Measurements from ENCODE around the gene SGCD. TPM values are rescaled to one million over a fixed set of nuclear protein-coding genes. Genes with fewer than 3 reads are reported as not detected.

SGCD gene
- total RNA-seq, 1 experiment from 2014 or later = not detected

DNA sequence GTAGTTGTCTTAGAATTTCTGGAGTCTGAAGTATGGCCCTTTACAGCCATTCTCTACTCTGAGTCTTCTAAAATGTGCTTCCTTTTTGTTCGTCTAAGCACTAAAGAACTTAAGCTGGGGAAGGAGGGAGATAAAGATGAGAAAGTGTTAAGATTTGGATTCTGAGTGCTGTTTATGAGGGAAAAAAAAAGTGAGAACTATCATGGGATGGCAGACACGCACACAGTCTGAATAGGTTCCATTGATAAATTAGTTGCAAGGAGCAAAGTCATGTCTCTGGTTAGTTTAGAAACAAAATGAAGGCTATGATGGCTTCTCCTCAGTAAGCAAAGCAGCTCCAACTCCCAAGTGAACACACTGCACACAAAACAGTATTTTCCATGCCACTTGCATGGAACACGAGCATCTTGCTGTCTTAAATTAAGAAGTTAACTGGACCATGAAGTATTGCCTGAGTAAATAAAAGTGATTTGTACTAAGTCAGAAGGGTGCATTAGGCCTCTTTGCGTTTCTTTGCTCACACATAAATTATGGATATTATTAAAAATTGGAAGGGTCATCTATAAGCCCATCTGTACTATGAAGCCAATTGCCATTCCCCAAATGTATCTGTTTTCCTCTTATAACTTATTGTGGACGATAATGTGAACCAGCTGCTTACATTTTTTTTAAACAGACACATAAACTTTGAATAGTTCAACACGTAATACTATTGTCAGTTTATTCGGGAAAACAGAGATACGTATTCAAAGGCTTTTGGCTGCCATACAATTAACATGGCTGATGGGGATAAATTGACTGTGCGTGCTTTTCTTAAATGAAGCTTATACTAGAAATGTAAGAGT, 199.3 kb downstream of the SGCD start:
- no peaks in the 10 kb centered on the region for H3K79me2 ChIP-seq (ENCODE audit: insufficient read depth, low read length)
- POLR2A ChIA-PET = no interaction called here
- no peaks in the 10 kb centered on the region for H3K4me1 ChIP-seq (ENCODE audit: control insufficient read depth in 1 of 2, insufficient read depth in 2 of 2, low read length in 2 of 2)
- no peak overlapping the region for H3K4me3 ChIP-seq (replicated peaks in 1 of 2; ENCODE audit: low read depth in 1 of 2, low read length in 2 of 2)
- CTCF ChIA-PET = no interaction called here
- H3K9ac ChIP-seq (ENCODE audit: low read length) = no peak overlapping the region
- DNase-seq (ENCODE audit: low read depth, low spot score) (no peak), ATAC-seq (no peak)
- RAD21 ChIA-PET (ENCODE audit: low non-redundant PET in 1 of 2, low total read pairs in 2 of 2, uncharacterized antibody in 2 of 2, unreplicated experiment in 2 of 2) = no interaction called here
- intact Hi-C loops (cut with micrococcal nuclease) = no loop called here
- no peak overlapping the region for H3K27ac ChIP-seq (ENCODE audit: low read depth, low read length)
- H4K20me1 ChIP-seq (ENCODE audit: insufficient read depth) = no peaks in the 10 kb centered on the region
- TF ChIP-seq RAD21 (IDR thresholded peaks at IDR 0.05; ENCODE audit: low read depth) = no peak
- no peak for TF ChIP-seq JUND (IDR thresholded peaks at IDR 0.05)
- no peak for TF ChIP-seq YY1 (IDR thresholded peaks at IDR 0.05; ENCODE audit: extremely low read depth, insufficient replicate concordance, low read depth, low read length)
- TF ChIP-seq ZFX (IDR thresholded peaks at IDR 0.05) = no peak
- no peak for TF ChIP-seq TCF7L2 (IDR thresholded peaks at IDR 0.05; ENCODE audit: borderline replicate concordance, extremely low read depth, insufficient read depth, insufficient read length)
- no peak for TF ChIP-seq SP1 (IDR thresholded peaks at IDR 0.05; ENCODE audit: low read depth)
- TF ChIP-seq POLR2AphosphoS5 (IDR thresholded peaks at IDR 0.05; ENCODE audit: low read depth, low read length) = no peak
- no peak for TF ChIP-seq ZBTB33 (IDR thresholded peaks at IDR 0.05; ENCODE audit: extremely low read depth, insufficient replicate concordance, low read length)
- no peak for TF ChIP-seq EZH2 (IDR thresholded peaks at IDR 0.05)
- no peak for TF ChIP-seq CBX3 (IDR thresholded peaks at IDR 0.05; ENCODE audit: low read depth)
- no peak for TF ChIP-seq ZNF274 (IDR thresholded peaks at IDR 0.05; ENCODE audit: low read depth, low read length)
- TF ChIP-seq, protein P1, sequence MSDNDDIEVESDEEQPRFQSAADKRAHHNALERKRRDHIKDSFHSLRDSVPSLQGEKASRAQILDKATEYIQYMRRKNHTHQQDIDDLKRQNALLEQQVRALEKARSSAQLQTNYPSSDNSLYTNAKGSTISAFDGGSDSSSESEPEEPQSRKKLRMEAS (IDR thresholded peaks at IDR 0.05) = no peak
- H3K9me2 ChIP-seq (ENCODE audit: insufficient read depth) = no peaks in the 10 kb centered on the region
- no peak overlapping the region for H3K4me2 ChIP-seq (ENCODE audit: low read length)
- H3K36me3 ChIP-seq (ENCODE audit: control insufficient read depth in 1 of 2, insufficient read depth in 2 of 2, low read length in 2 of 2) = no peaks in the 10 kb centered on the region
- BruUV-seq (replicated peaks) = no TSS peak
- H3K27me3 ChIP-seq (ENCODE audit: insufficient read depth, low read length) = no peaks in the 10 kb centered on the region
- H2AFZ ChIP-seq (ENCODE audit: low read depth, low read length, poor library complexity, severe bottlenecking) = no peak overlapping the region
- peaks cover 0 to 6% of the 10 kb centered on the region in 2 experiments; a peak in 2 of 4 replicates for H3K9me3 ChIP-seq (ENCODE audit: control insufficient read depth in 1 of 2, insufficient read depth in 1 of 2, low read depth in 1 of 2, low read length in 2 of 2)

Measured in HCT116 (cell line).